Naive thymus-derived CD8-positive, alpha-beta T cell (primary cell): ENCODE results near the gene RPS17. TPM values are rescaled to one million over a fixed set of nuclear protein-coding genes. Genes with fewer than 3 reads are reported as not detected.
A peak's percentile ranks its signal among the peaks of the same experiment; 100 is the strongest.
"Not testable (repeated sequence)": the region's sequence is repeated elsewhere in the genome, so short reads cannot be mapped to it uniquely, and the experiment has no call there.

Experiments used
- ATAC-seq, 2 donors: fragments of 150-1000 bp; cut with Tn5 transposase in 1 of 2; sonication (Bioruptor Pico), chemical (Tn5 transposase) in 1 of 2; 1 replicate in 1 of 2; 2 replicates in 1 of 2; pipeline ENCODE4 v1.10.0; 2021; ENCODE audit warnings: mild to moderate bottlenecking in 2 of 2, moderate library complexity in 2 of 2
- POLR2A ChIA-PET: fragments of 350-600 bp; sonication (Branson Sonifier 250); formaldehyde crosslinking; loops from one replicate; lab custom pipeline; 2021; ENCODE audit warnings: antibody characterized with exemption; lab: Charles Lee
- DNase-seq, 10 donors: peaks; one replicate each; pipeline versions ENCODE4 v3.0.0 to v3.0.0-alpha.2; 2020 to 2022
- H3K27ac Mint-ChIP-seq, 10 donors: one replicate each; pipeline ENCODE4 v1.8.0; 2020 to 2022; ENCODE audit warnings: mild to moderate bottlenecking in 10 of 10, mixed read lengths in 10 of 10, moderate library complexity in 4 of 10, inconsistent platforms in 1 of 10
- H3K27me3 Mint-ChIP-seq, 5 donors: one replicate each; pipeline ENCODE4 v1.8.0; 2021 to 2022; ENCODE audit warnings: mixed read lengths in 5 of 5
- H3K36me3 Mint-ChIP-seq, 3 donors: one replicate each; pipeline ENCODE4 v1.8.0; 2020 to 2022; ENCODE audit warnings: mixed read lengths in 3 of 3, mild to moderate bottlenecking in 2 of 3, inconsistent platforms in 1 of 3
- H3K4me1 Mint-ChIP-seq, 4 donors: one replicate each; pipeline ENCODE4 v1.8.0; 2021 to 2022; ENCODE audit warnings: mixed read lengths in 4 of 4
- H3K4me3 Mint-ChIP-seq, 10 donors: one replicate each; pipeline ENCODE4 v1.8.0; 2020 to 2022; ENCODE audit warnings: mild to moderate bottlenecking in 10 of 10, mixed read lengths in 10 of 10, moderate library complexity in 6 of 10, inconsistent platforms in 1 of 10
- H3K9me3 Mint-ChIP-seq, 9 donors: one replicate each; pipeline ENCODE4 v1.8.0; 2020 to 2022; ENCODE audit warnings: mixed read lengths in 9 of 9, mild to moderate bottlenecking in 3 of 9, inconsistent platforms in 1 of 9, moderate library complexity in 1 of 9
- polyA plus RNA-seq, 3 donors: library from polyadenylated mRNA; unstranded; fragments of 300-500 nt; fragmentation: Illumina TruSeq; gene quantifications; one replicate each; pipeline ENCODE4 v1.2.3, GENCODE V29; 2021
- total RNA-seq, 8 experiments: library from RNA in 2 of 8; stranded (reverse) in 2 of 8; gene quantifications; one replicate each; pipeline ENCODE4 v1.2.3 and lab custom pipeline; 2021 to 2026

The RPS17 gene
- total and polyA plus RNA-seq, 5 experiments from 2014 or later = 1,585 to 2,201 (median 2,010) TPM

GRCh38 chr15:82544431-82544830 lies 4.2 kb upstream of the RPS17 start:
- Mint-ChIP-seq H3K4me3 (no peak overlapping the region), H3K36me3 (peaks cover 0 to 4% (median 0%) of the 10 kb centered on the region in 3 donors), H3K9me3 (no peaks in the 10 kb centered on the region), H3K4me1 (peaks cover 5 to 15% (median 13%) of the 10 kb centered on the region in 4 donors), H3K27me3 (no peaks in the 10 kb centered on the region), H3K27ac (peak overlapping the region in 1 of 10 donors; percentile 15)
- POLR2A ChIA-PET = interaction anchor here (0.5 kb wide), 1 partner anchor 664 kb away, joined by 3 read pairs; no protein-coding TSS in a partner anchor
- DNase-seq (no peak), ATAC-seq (no peak)

GRCh38 chr15:82543160-82543559 lies 2.9 kb upstream of the RPS17 start:
- POLR2A ChIA-PET = interaction anchor here (0.7 to 5.3 kb wide), 3 partner anchors 138 to 517 kb away, joined by 3 to 31 read pairs (median 4); partner anchors contain the start of gene RAMAC
- ATAC-seq = no peak

GRCh38 chr15:82540984-82541431 lies 751 bp upstream of the RPS17 start:
- Mint-ChIP-seq H3K36me3 (peaks cover 1 to 38% (median 4%) of the 10 kb centered on the region in 3 donors), H3K4me1 (peaks cover 12 to 42% (median 30%) of the 10 kb centered on the region in 4 donors), H3K9me3 (no peaks in the 10 kb centered on the region), H3K27ac (peak overlapping the region; percentile 95 to 99 (median 97)), H3K27me3 (no peaks in the 10 kb centered on the region), H3K4me3 (peak overlapping the region; percentile 93 to 97 (median 97))
- ATAC-seq (no peak), DNase-seq (no peak)
- POLR2A ChIA-PET = interaction anchor here (0.7 to 5.3 kb wide), 15 partner anchors 10 to 526 kb away, joined by 3 to 31 read pairs (median 8); partner anchors contain the start of genes BTBD1, C15orf40, RAMAC and WHAMM

More at GRCh38 chr15:82543160-82543559, 2.9 kb upstream of the RPS17 start:
- Mint-ChIP-seq H3K36me3 (peaks cover 0 to 17% (median 4%) of the 10 kb centered on the region in 3 donors), H3K4me1 (peaks cover 8 to 28% (median 24%) of the 10 kb centered on the region in 4 donors), H3K4me3 (peak overlapping the region in 3 of 10 donors; percentile 11 to 30 (median 26)), H3K27ac (peak overlapping the region in 3 of 10 donors; percentile 47 to 75 (median 60)), H3K27me3 (no peaks in the 10 kb centered on the region), H3K9me3 (no peaks in the 10 kb centered on the region)
- DNase-seq = peak in 5 of 10 donors; percentile 26 to 66 (median 36)

- H3K27ac Mint-ChIP-seq = peak overlapping the region; percentile 94 to 99 (median 96)
- peaks cover 4 to 50% (median 6%) of the 10 kb centered on the region in 3 donors for H3K36me3 Mint-ChIP-seq
- peaks cover 12 to 42% (median 30%) of the 10 kb centered on the region in 4 donors for H3K4me1 Mint-ChIP-seq
- no peaks in the 10 kb centered on the region for H3K9me3 Mint-ChIP-seq
- POLR2A ChIA-PET = interaction anchor here (0.7 to 5.3 kb wide), 16 partner anchors 8 to 529 kb away, joined by 3 to 31 read pairs (median 8); partner anchors contain the start of genes BTBD1, C15orf40, RAMAC and WHAMM
- DNase-seq = peak in 1 of 10 donors; percentile 10
- H3K4me3 Mint-ChIP-seq = peak overlapping the region; percentile 93 to 97 (median 97)
- no peaks in the 10 kb centered on the region for H3K27me3 Mint-ChIP-seq
- ATAC-seq = peak in 1 of 2 donors; percentile 10
These were observed 584 bp downstream of the RPS17 start for GRCh38 chr15:82539691-82540054.

- H3K27me3 Mint-ChIP-seq = no peaks in the 10 kb centered on the region
- peak overlapping the region; percentile 94 to 99 (median 96) for H3K27ac Mint-ChIP-seq
- no peaks in the 10 kb centered on the region for H3K9me3 Mint-ChIP-seq
- H3K4me3 Mint-ChIP-seq = peak overlapping the region; percentile 93 to 97 (median 97)
- POLR2A ChIA-PET = interaction anchor here (0.7 to 5.3 kb wide), 11 partner anchors 9 to 529 kb away, joined by 3 to 31 read pairs (median 15); partner anchors contain the start of genes BTBD1, C15orf40, RAMAC and WHAMM
- ATAC-seq (no peak), DNase-seq (no peak)
- H3K4me1 Mint-ChIP-seq = peaks cover 12 to 42% (median 30%) of the 10 kb centered on the region in 4 donors
- peaks cover 8 to 55% (median 10%) of the 10 kb centered on the region in 3 donors for H3K36me3 Mint-ChIP-seq
These were observed 1.1 kb downstream of the RPS17 start for GRCh38 chr15:82538961-82539690.

GRCh38 chr15:82537351-82537908 lies 2.8 kb downstream of the RPS17 start:
- Mint-ChIP-seq H3K4me3 (peak overlapping the region in 6 of 10 donors; percentile 42 to 70 (median 59)), H3K4me1 (peaks cover 12 to 37% (median 28%) of the 10 kb centered on the region in 4 donors), H3K36me3 (peaks cover 8 to 62% (median 13%) of the 10 kb centered on the region in 3 donors), H3K27me3 (no peaks in the 10 kb centered on the region), H3K27ac (peak overlapping the region in 5 of 10 donors; percentile 26 to 77 (median 53)), H3K9me3 (no peaks in the 10 kb centered on the region)
- no peak for DNase-seq
- POLR2A ChIA-PET = no interaction called here
- ATAC-seq = no peak

GRCh38 chr15:82536409-82537350 lies 3.6 kb downstream of the RPS17 start:
- Mint-ChIP-seq H3K4me1 (peaks cover 12 to 37% (median 28%) of the 10 kb centered on the region in 4 donors), H3K4me3 (peak overlapping the region in 2 of 10 donors; percentile 16 to 35), H3K36me3 (peaks cover 8 to 62% (median 13%) of the 10 kb centered on the region in 3 donors), H3K27ac (peak overlapping the region in 6 of 10 donors; percentile 36 to 77 (median 45)), H3K9me3 (no peaks in the 10 kb centered on the region), H3K27me3 (no peaks in the 10 kb centered on the region)
- no peak for ATAC-seq
- no peak for DNase-seq
- POLR2A ChIA-PET = no interaction called here

- ATAC-seq (no peak), DNase-seq (no peak)
- H3K27me3 Mint-ChIP-seq = no peaks in the 10 kb centered on the region
- H3K27ac Mint-ChIP-seq = peak overlapping the region in 5 of 10 donors; percentile 4 to 46 (median 36)
- POLR2A ChIA-PET = no interaction called here
- H3K4me3 Mint-ChIP-seq = peak overlapping the region in 1 of 10 donors; percentile 35
- peaks cover 9 to 31% (median 25%) of the 10 kb centered on the region in 4 donors for H3K4me1 Mint-ChIP-seq
- H3K9me3 Mint-ChIP-seq = no peaks in the 10 kb centered on the region
- peaks cover 8 to 62% (median 13%) of the 10 kb centered on the region in 3 donors for H3K36me3 Mint-ChIP-seq
These were observed 4.5 kb downstream of the RPS17 start for GRCh38 chr15:82535566-82536408.

- not testable (repeated sequence) for DNase-seq
These were observed 5.1 kb downstream of the RPS17 start for GRCh38 chr15:82535151-82535550.

GRCh38 chr15:82534457-82534861 lies 5.8 kb downstream of the RPS17 start:
- peak overlapping the region in 1 of 10 donors; percentile 29 for H3K4me3 Mint-ChIP-seq
- H3K27me3 Mint-ChIP-seq, H3K9me3 Mint-ChIP-seq, POLR2A ChIA-PET, DNase-seq, ATAC-seq: not testable (repeated sequence)
- peak overlapping the region in 1 of 10 donors; percentile 6 for H3K27ac Mint-ChIP-seq
- H3K36me3 Mint-ChIP-seq = peaks cover 8 to 58% (median 13%) of the 10 kb centered on the region in 3 donors
- H3K4me1 Mint-ChIP-seq = peaks cover 10 to 27% (median 20%) of the 10 kb centered on the region in 4 donors

More at GRCh38 chr15:82535151-82535550, 5.1 kb downstream of the RPS17 start:
- H3K4me1 Mint-ChIP-seq = peaks cover 10 to 28% (median 22%) of the 10 kb centered on the region in 4 donors
- POLR2A ChIA-PET, ATAC-seq, H3K27ac Mint-ChIP-seq, H3K4me3 Mint-ChIP-seq, H3K9me3 Mint-ChIP-seq, H3K27me3 Mint-ChIP-seq: not testable (repeated sequence)
- H3K36me3 Mint-ChIP-seq = peaks cover 8 to 62% (median 13%) of the 10 kb centered on the region in 3 donors

- no peak overlapping the region for H3K4me3 Mint-ChIP-seq
- H3K9me3 Mint-ChIP-seq = no peaks in the 10 kb centered on the region
- H3K27ac Mint-ChIP-seq = peak overlapping the region in 1 of 10 donors; percentile 53
- DNase-seq = no peak
- ATAC-seq = no peak
- H3K27me3 Mint-ChIP-seq = no peaks in the 10 kb centered on the region
- POLR2A ChIA-PET = no interaction called here
- peaks cover 6 to 52% (median 13%) of the 10 kb centered on the region in 3 donors for H3K36me3 Mint-ChIP-seq
- H3K4me1 Mint-ChIP-seq = peaks cover 8 to 21% (median 14%) of the 10 kb centered on the region in 4 donors
These were observed 6.5 kb downstream of the RPS17 start for GRCh38 chr15:82533801-82534200.
